Liver (tissue), 9 donors: Measurements from ENCODE around the gene ABTB2. TPM values are rescaled to one million over a fixed set of nuclear protein-coding genes. Genes with fewer than 3 reads are reported as not detected.

Experiments
- DNase-seq: peaks from one replicate; pipeline ENCODE4 v3.0.0-alpha.2; 2017; ENCODE audit warnings: low spot score
- H3K27ac ChIP-seq, 2 donors: one replicate each; pipeline ENCODE4 v1.7.0; 2013; ENCODE audit warnings: inconsistent platforms in 2 of 2, low read length in 2 of 2, control low read depth in 1 of 2, low read depth in 1 of 2, mild to moderate bottlenecking in 1 of 2
- H3K27me3 ChIP-seq, 4 donors: one replicate each; pipeline versions ENCODE4 v1.6.1 to v1.7.0; 2013; ENCODE audit warnings: low read length in 3 of 4, inconsistent platforms in 1 of 4, mild to moderate bottlenecking in 1 of 4, moderate library complexity in 1 of 4; ENCODE audit not compliant: control insufficient read depth in 4 of 4, insufficient read depth in 4 of 4
- H3K36me3 ChIP-seq, 4 donors: one replicate each; pipeline versions ENCODE4 v1.6.1 to v1.7.0; 2013; ENCODE audit warnings: low read length in 3 of 4, mild to moderate bottlenecking in 3 of 4, low read depth in 1 of 4, moderate library complexity in 1 of 4; ENCODE audit not compliant: control insufficient read depth in 4 of 4, insufficient read depth in 3 of 4
- H3K4me1 ChIP-seq, 4 donors: one replicate each; pipeline versions ENCODE4 v1.6.1 to v1.7.0; 2013; ENCODE audit warnings: low read length in 3 of 4, mild to moderate bottlenecking in 3 of 4, moderate library complexity in 1 of 4; ENCODE audit not compliant: control insufficient read depth in 4 of 4, insufficient read depth in 4 of 4
- H3K4me3 ChIP-seq, 3 donors: one replicate each; pipeline versions ENCODE4 v1.6.1 to v1.7.0; 2013; ENCODE audit warnings: low read length in 3 of 3, control low read depth in 1 of 3, low read depth in 1 of 3, mild to moderate bottlenecking in 1 of 3
- H3K9ac ChIP-seq, 2 donors: one replicate each; pipeline ENCODE4 v1.7.0; 2013; ENCODE audit warnings: low read length in 2 of 2, mild to moderate bottlenecking in 2 of 2, moderate library complexity in 2 of 2, control low read depth in 1 of 2, low read depth in 1 of 2
- H3K9me3 ChIP-seq, 4 donors: one replicate each; pipeline versions ENCODE4 v1.6.1 to v1.7.0; 2013; ENCODE audit warnings: low read length in 3 of 4; ENCODE audit not compliant: control insufficient read depth in 4 of 4
- EGR1 ChIP-seq, 2 donors: IDR thresholded peaks; 2 replicates each; pipeline ENCODE4 v1.6.1; 2016 to 2018; ENCODE audit warnings: antibody characterized with exemption in 2 of 2, low read depth in 2 of 2
- FOXA1 ChIP-seq: IDR thresholded peaks from 2 replicates; pipeline ENCODE4 v1.6.1; 2016; ENCODE audit warnings: antibody characterized with exemption
- FOXA2 ChIP-seq: IDR thresholded peaks from 2 replicates; pipeline ENCODE4 v1.6.1; 2016; ENCODE audit warnings: antibody characterized with exemption
- GABPA ChIP-seq, 2 donors: IDR thresholded peaks in 1 of 2; conservative IDR thresholded peaks in 1 of 2; 2 replicates each; pipeline ENCODE4 v1.6.1; 2016; ENCODE audit warnings: antibody characterized with exemption in 2 of 2, mild to moderate bottlenecking in 1 of 2, moderate library complexity in 1 of 2
- HNF4A ChIP-seq, 2 donors: conservative IDR thresholded peaks; 2 replicates each; pipeline ENCODE4 v1.6.1; 2016; ENCODE audit warnings: antibody characterized with exemption in 2 of 2, mild to moderate bottlenecking in 2 of 2
- HNF4G ChIP-seq: IDR thresholded peaks from 2 replicates; pipeline ENCODE4 v1.6.1; 2016; ENCODE audit warnings: antibody characterized with exemption
- JUND ChIP-seq, 2 donors: IDR thresholded peaks; 2 replicates each; pipeline ENCODE4 v1.6.1; 2016; ENCODE audit warnings: antibody characterized with exemption in 2 of 2
- NR2F2 ChIP-seq: IDR thresholded peaks from 2 replicates; pipeline ENCODE4 v1.6.1; 2016; ENCODE audit warnings: antibody characterized with exemption
- RAD21 ChIP-seq, 2 donors: IDR thresholded peaks; 2 replicates each; pipeline ENCODE4 v1.6.1; 2016; ENCODE audit warnings: antibody characterized with exemption in 2 of 2, mild to moderate bottlenecking in 2 of 2
- RXRA ChIP-seq, 2 donors: IDR thresholded peaks; 2 replicates each; pipeline ENCODE4 v1.6.1; 2017 to 2018; ENCODE audit warnings: antibody characterized with exemption in 2 of 2, mild to moderate bottlenecking in 1 of 2
- SP1 ChIP-seq: IDR thresholded peaks from 2 replicates; pipeline ENCODE4 v1.6.1; 2018; ENCODE audit warnings: antibody characterized with exemption, mild to moderate bottlenecking
- YY1 ChIP-seq: IDR thresholded peaks from 2 replicates; pipeline ENCODE4 v1.6.1; 2016; ENCODE audit warnings: antibody characterized with exemption, mild to moderate bottlenecking
- WGBS: extraction: QIAGEN DNeasy Blood & Tissue Kit; methylation state at CpG from one replicate; pipeline ENCODE4 v1.1.7; 2013; 5-methylcytosine and 5-hydroxymethylcytosine counted together
- polyA plus RNA-seq, 2 donors: library from polyadenylated mRNA; stranded (reverse) in 1 of 2; unstranded in 1 of 2; fragments of 200-250 nt in 1 of 2; fragments of >200 nt in 1 of 2; fragmentation: Nextera tagmentation in 1 of 2; extraction: Ambion mirVana in 1 of 2; gene quantifications; one replicate each; pipeline versions ENCODE4 v1.2.1 to v1.2.3, GENCODE V29; 2013 to 2015
- total RNA-seq, 2 donors: library from RNA; depleted of rRNA; stranded (reverse); fragments of >200 nt; gene quantifications; one replicate each; pipeline ENCODE4 v1.2.3, GENCODE V29; 2014
- TF ChIP-seq, protein P1 (sequence below): fragments of 150-350 bp; IDR thresholded peaks from 2 replicates; pipeline ENCODE4 v1.5.1; 2017; ENCODE audit warnings: improper control_type of control experiment, low read depth, low read length; ENCODE audit not compliant: missing input control
- TF ChIP-seq, protein P2 (sequence below): IDR thresholded peaks from 2 replicates; pipeline ENCODE4 v1.6.1; 2016; ENCODE audit warnings: antibody characterized with exemption
- TF ChIP-seq, protein P3 (sequence below): IDR thresholded peaks from 2 replicates; pipeline ENCODE4 v1.6.1; 2016; ENCODE audit warnings: antibody characterized with exemption
- TF ChIP-seq, protein P4 (sequence below): IDR thresholded peaks from 2 replicates; pipeline ENCODE4 v1.6.1; 2016; ENCODE audit warnings: antibody characterized with exemption, mild to moderate bottlenecking
- donor health status: healthy.
- donor health status: healthy.
- donor health status: healthy.
- donor health status: healthy.
- donor health status: healthy.

The ABTB2 gene
- total and polyA plus RNA-seq, 4 donors = 2.4 to 8.9 (median 6.1) TPM

DNA sequence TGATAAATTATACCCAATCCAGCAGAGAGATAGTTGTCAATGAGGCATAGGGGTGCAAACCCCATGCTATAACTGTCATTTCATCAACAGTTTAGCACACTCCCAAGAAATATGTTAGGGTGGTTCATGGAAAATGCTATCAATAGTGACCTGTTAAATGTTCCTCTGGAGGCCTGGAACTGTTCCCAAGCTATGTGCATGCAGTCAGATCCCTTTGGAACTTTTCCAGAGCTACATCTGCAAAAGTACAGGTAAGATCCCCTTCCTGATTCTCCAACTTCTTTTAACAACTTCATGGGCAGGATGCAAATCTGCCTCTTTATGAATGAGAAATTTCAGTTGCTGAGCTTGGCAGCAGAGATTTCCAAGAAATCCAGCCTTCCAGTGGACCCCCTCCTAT is 27.2 kb downstream of the ABTB2 start:
- no peak overlapping the region for H3K9ac ChIP-seq
- DNase-seq = no peak
- no peak overlapping the region for H3K27ac ChIP-seq
- no peak for TF ChIP-seq HNF4G
- TF ChIP-seq, protein P1, sequence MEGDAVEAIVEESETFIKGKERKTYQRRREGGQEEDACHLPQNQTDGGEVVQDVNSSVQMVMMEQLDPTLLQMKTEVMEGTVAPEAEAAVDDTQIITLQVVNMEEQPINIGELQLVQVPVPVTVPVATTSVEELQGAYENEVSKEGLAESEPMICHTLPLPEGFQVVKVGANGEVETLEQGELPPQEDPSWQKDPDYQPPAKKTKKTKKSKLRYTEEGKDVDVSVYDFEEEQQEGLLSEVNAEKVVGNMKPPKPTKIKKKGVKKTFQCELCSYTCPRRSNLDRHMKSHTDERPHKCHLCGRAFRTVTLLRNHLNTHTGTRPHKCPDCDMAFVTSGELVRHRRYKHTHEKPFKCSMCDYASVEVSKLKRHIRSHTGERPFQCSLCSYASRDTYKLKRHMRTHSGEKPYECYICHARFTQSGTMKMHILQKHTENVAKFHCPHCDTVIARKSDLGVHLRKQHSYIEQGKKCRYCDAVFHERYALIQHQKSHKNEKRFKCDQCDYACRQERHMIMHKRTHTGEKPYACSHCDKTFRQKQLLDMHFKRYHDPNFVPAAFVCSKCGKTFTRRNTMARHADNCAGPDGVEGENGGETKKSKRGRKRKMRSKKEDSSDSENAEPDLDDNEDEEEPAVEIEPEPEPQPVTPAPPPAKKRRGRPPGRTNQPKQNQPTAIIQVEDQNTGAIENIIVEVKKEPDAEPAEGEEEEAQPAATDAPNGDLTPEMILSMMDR = no peak
- no peaks in the 10 kb centered on the region for H3K9me3 ChIP-seq
- no peaks in the 10 kb centered on the region for H3K36me3 ChIP-seq
- peaks cover 3 to 24% (median 9%) of the 10 kb centered on the region in 4 donors for H3K4me1 ChIP-seq
- no peaks in the 10 kb centered on the region for H3K27me3 ChIP-seq
- no peak overlapping the region for H3K4me3 ChIP-seq

DNA sequence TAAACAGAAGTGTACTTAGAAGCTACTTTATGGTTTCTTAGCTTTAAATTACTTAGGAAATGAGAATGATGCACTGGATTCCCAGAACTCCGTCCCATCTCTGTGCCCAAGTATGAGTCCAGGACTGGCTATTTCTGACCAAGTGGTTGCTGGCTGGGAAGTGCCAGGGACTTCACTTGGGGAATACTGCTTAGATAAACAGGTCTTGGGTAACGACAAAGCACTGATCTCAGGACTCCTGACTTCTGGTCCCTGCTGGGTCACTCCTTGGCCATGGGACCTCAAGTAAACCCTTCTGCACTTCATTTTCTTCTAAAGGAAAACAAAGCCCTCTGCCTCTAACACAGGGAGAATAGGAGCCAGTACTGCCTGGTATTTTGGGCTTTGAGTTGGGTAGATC is 27.9 kb downstream of the ABTB2 start:
- Histone ChIP-seq H3K9ac (no peak overlapping the region), H3K4me1 (peaks cover 3 to 27% (median 8%) of the 10 kb centered on the region in 4 donors), H3K27me3 (no peaks in the 10 kb centered on the region), H3K27ac (no peak overlapping the region), H3K4me3 (no peak overlapping the region), H3K36me3 (no peaks in the 10 kb centered on the region), H3K9me3 (no peaks in the 10 kb centered on the region)
- WGBS = 81% methylated on average over 2 of the region's 2 CpGs
- DNase-seq = no peak
- TF ChIP-seq FOXA2 (no peak), JUND (IDR thresholded peaks at IDR 0.05) (no peak), HNF4G (no peak), EGR1 (IDR thresholded peaks at IDR 0.05; ENCODE audit: low read depth in 2 of 2) (no peak), NR2F2 (no peak)
- TF ChIP-seq, protein P2, sequence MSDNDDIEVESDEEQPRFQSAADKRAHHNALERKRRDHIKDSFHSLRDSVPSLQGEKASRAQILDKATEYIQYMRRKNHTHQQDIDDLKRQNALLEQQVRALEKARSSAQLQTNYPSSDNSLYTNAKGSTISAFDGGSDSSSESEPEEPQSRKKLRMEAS = no peak
- TF ChIP-seq, protein P3, sequence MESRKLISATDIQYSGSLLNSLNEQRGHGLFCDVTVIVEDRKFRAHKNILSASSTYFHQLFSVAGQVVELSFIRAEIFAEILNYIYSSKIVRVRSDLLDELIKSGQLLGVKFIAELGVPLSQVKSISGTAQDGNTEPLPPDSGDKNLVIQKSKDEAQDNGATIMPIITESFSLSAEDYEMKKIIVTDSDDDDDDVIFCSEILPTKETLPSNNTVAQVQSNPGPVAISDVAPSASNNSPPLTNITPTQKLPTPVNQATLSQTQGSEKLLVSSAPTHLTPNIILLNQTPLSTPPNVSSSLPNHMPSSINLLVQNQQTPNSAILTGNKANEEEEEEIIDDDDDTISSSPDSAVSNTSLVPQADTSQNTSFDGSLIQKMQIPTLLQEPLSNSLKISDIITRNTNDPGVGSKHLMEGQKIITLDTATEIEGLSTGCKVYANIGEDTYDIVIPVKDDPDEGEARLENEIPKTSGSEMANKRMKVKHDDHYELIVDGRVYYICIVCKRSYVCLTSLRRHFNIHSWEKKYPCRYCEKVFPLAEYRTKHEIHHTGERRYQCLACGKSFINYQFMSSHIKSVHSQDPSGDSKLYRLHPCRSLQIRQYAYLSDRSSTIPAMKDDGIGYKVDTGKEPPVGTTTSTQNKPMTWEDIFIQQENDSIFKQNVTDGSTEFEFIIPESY = no peak

DNA sequence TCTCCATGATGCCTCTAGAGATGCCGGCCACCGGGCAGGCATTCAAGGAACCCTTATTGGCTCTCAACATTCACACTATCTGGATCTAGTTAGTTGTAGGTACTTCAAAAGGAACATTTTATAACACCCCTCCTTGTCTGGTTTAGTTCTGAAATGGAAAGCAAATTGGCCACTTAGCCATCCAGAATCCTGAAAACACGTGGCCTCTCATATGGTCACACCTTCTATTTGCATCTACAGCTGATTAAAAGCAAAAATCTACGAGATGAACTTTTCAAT is 29.2 kb downstream of the ABTB2 start:
- WGBS = 90% methylated on average over 4 of the region's 4 CpGs
- TF ChIP-seq FOXA1 (no peak), RXRA (IDR thresholded peaks at IDR 0.05) (no peak), JUND (IDR thresholded peaks at IDR 0.05) (no peak), HNF4A (conservative IDR thresholded peaks at IDR 0.05) (no peak), SP1 (no peak), EGR1 (IDR thresholded peaks at IDR 0.05; ENCODE audit: low read depth in 2 of 2) (no peak), GABPA (IDR thresholded peaks at IDR 0.05 in 1 of 2, conservative IDR thresholded peaks at IDR 0.05 in 1 of 2) (no peak), YY1 (no peak), FOXA2 (no peak), RAD21 (IDR thresholded peaks at IDR 0.05) (no peak)
- TF ChIP-seq, protein P3 = no peak
- TF ChIP-seq, protein P2 = no peak
- TF ChIP-seq, protein P4, sequence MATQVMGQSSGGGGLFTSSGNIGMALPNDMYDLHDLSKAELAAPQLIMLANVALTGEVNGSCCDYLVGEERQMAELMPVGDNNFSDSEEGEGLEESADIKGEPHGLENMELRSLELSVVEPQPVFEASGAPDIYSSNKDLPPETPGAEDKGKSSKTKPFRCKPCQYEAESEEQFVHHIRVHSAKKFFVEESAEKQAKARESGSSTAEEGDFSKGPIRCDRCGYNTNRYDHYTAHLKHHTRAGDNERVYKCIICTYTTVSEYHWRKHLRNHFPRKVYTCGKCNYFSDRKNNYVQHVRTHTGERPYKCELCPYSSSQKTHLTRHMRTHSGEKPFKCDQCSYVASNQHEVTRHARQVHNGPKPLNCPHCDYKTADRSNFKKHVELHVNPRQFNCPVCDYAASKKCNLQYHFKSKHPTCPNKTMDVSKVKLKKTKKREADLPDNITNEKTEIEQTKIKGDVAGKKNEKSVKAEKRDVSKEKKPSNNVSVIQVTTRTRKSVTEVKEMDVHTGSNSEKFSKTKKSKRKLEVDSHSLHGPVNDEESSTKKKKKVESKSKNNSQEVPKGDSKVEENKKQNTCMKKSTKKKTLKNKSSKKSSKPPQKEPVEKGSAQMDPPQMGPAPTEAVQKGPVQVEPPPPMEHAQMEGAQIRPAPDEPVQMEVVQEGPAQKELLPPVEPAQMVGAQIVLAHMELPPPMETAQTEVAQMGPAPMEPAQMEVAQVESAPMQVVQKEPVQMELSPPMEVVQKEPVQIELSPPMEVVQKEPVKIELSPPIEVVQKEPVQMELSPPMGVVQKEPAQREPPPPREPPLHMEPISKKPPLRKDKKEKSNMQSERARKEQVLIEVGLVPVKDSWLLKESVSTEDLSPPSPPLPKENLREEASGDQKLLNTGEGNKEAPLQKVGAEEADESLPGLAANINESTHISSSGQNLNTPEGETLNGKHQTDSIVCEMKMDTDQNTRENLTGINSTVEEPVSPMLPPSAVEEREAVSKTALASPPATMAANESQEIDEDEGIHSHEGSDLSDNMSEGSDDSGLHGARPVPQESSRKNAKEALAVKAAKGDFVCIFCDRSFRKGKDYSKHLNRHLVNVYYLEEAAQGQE = no peak
- TF ChIP-seq, protein P1 = no peak
- no peak for DNase-seq
- H3K9ac ChIP-seq = no peak overlapping the region
- peaks cover 5 to 28% (median 8%) of the 10 kb centered on the region in 4 donors for H3K4me1 ChIP-seq
- no peaks in the 10 kb centered on the region for H3K27me3 ChIP-seq
- H3K4me3 ChIP-seq = no peak overlapping the region
- peak overlapping the region in 1 of 2 donors; percentile 14 for H3K27ac ChIP-seq
- H3K9me3 ChIP-seq = no peaks in the 10 kb centered on the region
- H3K36me3 ChIP-seq = no peaks in the 10 kb centered on the region
